ENCODE data around the gene SERPINI1. TPM values are rescaled to one million over a fixed set of nuclear protein-coding genes. Genes with fewer than 3 reads are reported as not detected.

Gene SERPINI1
- total RNA-seq, 4 donors from 2014 or later, result 3.1 to 4.0 (median 3.5) TPM

GRCh38 chr3:167840247-167840646 lies 104.7 kb downstream of the SERPINI1 start:
- TF ChIP-seq POLR2A (IDR thresholded peaks at IDR 0.05) (no peak), CTCF (IDR thresholded peaks at IDR 0.05) (no peak)
- no peak for DNase-seq
- Histone ChIP-seq H3K27me3 (no peaks in the 10 kb centered on the region), H3K4me1 (no peaks in the 10 kb centered on the region), H3K36me3 (no peaks in the 10 kb centered on the region), H3K27ac (no peak overlapping the region), H3K4me3 (replicated peaks in 1 of 3) (no peak overlapping the region), H3K9me3 (no peaks in the 10 kb centered on the region)
- intact Hi-C loops (cut with DNase I), result no loop called here
- 94% methylated on average over 3 of the region's 3 CpGs for WGBS, 2 donors

- TF ChIP-seq CTCF (IDR thresholded peaks at IDR 0.05), result no peak
- no peak for TF ChIP-seq POLR2A (IDR thresholded peaks at IDR 0.05)
- no peaks in the 10 kb centered on the region for H3K9me3 ChIP-seq
- intact Hi-C loops (cut with DNase I), result no loop called here
- DNase-seq, result no peak
- no peaks in the 10 kb centered on the region for H3K36me3 ChIP-seq
- no peaks in the 10 kb centered on the region for H3K4me1 ChIP-seq
- H3K27ac ChIP-seq, result no peak overlapping the region
- H3K27me3 ChIP-seq, result no peaks in the 10 kb centered on the region
- H3K4me3 ChIP-seq (replicated peaks in 1 of 3), result no peak overlapping the region
- 90% methylated on average over 1 of the region's 1 CpG for WGBS, 2 donors
Observed at GRCh38 chr3:167843481-167843880, 108.0 kb downstream of the SERPINI1 start.

- Histone ChIP-seq H3K9me3 (no peaks in the 10 kb centered on the region), H3K36me3 (no peaks in the 10 kb centered on the region), H3K27ac (no peak overlapping the region), H3K4me1 (no peaks in the 10 kb centered on the region), H3K4me3 (replicated peaks in 1 of 3) (no peak overlapping the region), H3K27me3 (no peaks in the 10 kb centered on the region)
- WGBS, 2 donors, result 86 to 88% methylated on average over 2 of the region's 2 CpGs
- intact Hi-C loops (cut with DNase I), result no loop called here
- no peak for TF ChIP-seq POLR2A (IDR thresholded peaks at IDR 0.05)
- no peak for TF ChIP-seq CTCF (IDR thresholded peaks at IDR 0.05)
- no peak for DNase-seq
Observed at GRCh38 chr3:167843886-167844285, 108.4 kb downstream of the SERPINI1 start.

GRCh38 chr3:167844528-167844927 lies 109.0 kb downstream of the SERPINI1 start:
- H3K4me1 ChIP-seq, result no peaks in the 10 kb centered on the region
- H3K27me3 ChIP-seq, result no peaks in the 10 kb centered on the region
- no peaks in the 10 kb centered on the region for H3K9me3 ChIP-seq
- no peak overlapping the region for H3K27ac ChIP-seq
- no peak for DNase-seq
- TF ChIP-seq CTCF (IDR thresholded peaks at IDR 0.05), result no peak
- no peak for TF ChIP-seq POLR2A (IDR thresholded peaks at IDR 0.05)
- intact Hi-C loops (cut with DNase I), result no loop called here
- H3K4me3 ChIP-seq (replicated peaks in 1 of 3), result no peak overlapping the region
- H3K36me3 ChIP-seq, result no peaks in the 10 kb centered on the region

- 68 to 75% methylated on average over 1 of the region's 1 CpG for WGBS, 2 donors
- Histone ChIP-seq H3K27ac (no peak overlapping the region), H3K4me1 (no peaks in the 10 kb centered on the region), H3K36me3 (no peaks in the 10 kb centered on the region), H3K4me3 (replicated peaks in 1 of 3) (no peak overlapping the region), H3K27me3 (no peaks in the 10 kb centered on the region), H3K9me3 (no peaks in the 10 kb centered on the region)
- intact Hi-C loops (cut with DNase I), result no loop called here
- no peak for DNase-seq
- TF ChIP-seq CTCF (IDR thresholded peaks at IDR 0.05) (no peak), POLR2A (IDR thresholded peaks at IDR 0.05) (no peak)
Observed at GRCh38 chr3:167851171-167851570, 115.7 kb downstream of the SERPINI1 start.
